Measurements from ENCODE around the gene GATAD2A. TPM values are rescaled to one million over a fixed set of nuclear protein-coding genes. Genes with fewer than 3 reads are reported as not detected.
A peak's percentile ranks its signal among the peaks of the same experiment; 100 is the strongest.

GATAD2A gene
- total RNA-seq, 4 donors from 2014 or later = 67.8 to 99.9 (median 79.8) TPM

DNA sequence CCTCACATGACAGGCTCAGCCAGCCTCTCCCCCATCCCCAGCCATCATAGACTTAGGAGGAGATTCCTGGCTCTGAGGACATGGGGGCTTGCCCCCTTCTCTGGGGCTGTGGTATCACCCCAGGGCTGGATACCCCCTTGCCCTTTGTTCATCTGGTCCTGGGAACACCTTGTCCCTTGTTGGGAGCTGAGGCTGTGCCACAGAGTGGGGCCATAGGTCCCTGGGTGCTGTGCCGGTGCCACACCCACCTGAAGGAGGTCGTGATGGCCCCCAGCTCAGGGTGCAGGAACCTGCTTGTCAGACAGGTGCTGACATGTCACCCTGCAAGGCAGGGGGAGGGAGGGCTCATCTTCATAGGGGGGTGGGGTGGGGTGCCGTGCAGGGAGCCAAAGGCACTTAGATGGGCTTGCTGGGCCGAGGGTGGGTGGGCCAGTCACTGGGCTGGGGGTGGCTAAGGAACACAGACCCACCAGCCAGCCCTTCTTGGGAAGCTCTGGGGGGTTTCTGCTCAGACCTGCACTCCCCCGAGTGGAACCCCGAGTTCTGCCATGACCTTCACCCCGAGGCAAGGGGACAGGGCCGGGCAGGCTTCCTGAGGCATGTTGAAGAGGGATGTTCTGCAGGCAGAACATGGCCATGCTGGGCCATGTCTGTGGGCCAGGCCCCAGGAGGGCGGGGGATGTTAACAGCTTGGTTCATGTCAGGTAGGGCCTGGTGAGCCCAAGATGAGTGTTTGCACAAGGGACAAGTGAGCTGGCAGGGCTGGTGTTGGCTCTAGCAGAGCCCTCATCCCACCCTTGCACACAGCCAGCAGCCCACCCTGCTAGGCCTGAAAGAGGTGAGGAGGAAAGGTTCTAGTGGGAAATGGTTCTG, 81.8 kb downstream of the GATAD2A start:
- no peaks in the 10 kb centered on the region for H3K27me3 ChIP-seq
- TF ChIP-seq, protein P1, sequence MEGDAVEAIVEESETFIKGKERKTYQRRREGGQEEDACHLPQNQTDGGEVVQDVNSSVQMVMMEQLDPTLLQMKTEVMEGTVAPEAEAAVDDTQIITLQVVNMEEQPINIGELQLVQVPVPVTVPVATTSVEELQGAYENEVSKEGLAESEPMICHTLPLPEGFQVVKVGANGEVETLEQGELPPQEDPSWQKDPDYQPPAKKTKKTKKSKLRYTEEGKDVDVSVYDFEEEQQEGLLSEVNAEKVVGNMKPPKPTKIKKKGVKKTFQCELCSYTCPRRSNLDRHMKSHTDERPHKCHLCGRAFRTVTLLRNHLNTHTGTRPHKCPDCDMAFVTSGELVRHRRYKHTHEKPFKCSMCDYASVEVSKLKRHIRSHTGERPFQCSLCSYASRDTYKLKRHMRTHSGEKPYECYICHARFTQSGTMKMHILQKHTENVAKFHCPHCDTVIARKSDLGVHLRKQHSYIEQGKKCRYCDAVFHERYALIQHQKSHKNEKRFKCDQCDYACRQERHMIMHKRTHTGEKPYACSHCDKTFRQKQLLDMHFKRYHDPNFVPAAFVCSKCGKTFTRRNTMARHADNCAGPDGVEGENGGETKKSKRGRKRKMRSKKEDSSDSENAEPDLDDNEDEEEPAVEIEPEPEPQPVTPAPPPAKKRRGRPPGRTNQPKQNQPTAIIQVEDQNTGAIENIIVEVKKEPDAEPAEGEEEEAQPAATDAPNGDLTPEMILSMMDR (IDR thresholded peaks at IDR 0.05) = no peak
- TF ChIP-seq POLR2A (IDR thresholded peaks at IDR 0.05) = no peak
- no peaks in the 10 kb centered on the region for H3K9me3 ChIP-seq
- no peak for DNase-seq
- H3K36me3 ChIP-seq = peaks cover 0 to 24% (median 0%) of the 10 kb centered on the region in 3 donors
- peaks cover 16 to 51% (median 24%) of the 10 kb centered on the region in 4 donors for H3K4me1 ChIP-seq
- H3K27ac ChIP-seq = peak overlapping the region in 2 of 4 donors; percentile 17 to 88
- no peak overlapping the region for H3K4me3 ChIP-seq

DNA sequence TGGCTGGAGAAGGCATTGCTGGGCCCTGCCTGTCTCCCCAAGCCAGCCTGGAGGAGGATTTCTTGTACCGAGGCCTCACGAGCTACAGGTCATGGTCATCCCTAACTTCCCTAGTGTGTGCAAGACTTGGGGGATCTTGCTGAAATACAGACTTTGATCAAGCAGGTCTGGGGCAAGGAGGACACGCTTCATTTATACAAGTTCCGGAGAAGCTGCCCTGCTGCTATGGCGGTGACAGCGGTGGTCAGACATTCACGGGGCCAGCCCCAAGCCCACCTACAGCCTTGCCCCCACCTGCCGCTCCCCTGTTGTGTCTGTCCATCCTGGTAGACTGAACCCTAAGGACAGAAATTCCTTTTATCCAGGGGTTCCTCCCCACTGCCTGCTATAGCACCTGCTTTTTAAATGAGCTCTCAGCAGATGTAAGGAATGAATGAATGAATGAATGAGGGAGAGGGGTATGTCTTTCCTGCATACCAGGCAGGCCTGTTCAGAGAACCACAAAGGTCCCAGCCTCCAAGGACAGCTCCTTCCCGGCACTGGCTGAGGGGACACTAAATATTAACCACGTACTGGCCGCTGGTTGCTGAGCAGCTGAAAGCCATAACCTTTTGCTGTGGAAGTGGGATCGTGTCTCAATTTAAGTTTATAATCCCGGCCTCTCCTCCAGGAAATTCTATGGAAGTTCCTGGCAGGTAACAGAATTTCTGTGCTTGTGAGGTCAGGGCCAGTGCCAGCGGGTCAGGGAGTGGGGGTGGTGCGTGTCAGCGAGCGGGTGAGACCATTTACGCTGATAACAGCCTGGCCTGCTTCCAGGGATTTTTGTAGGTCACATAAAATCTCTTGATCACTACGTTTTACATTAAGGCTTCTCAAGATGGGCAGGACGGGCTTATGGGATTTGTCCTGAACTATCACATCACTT, 82.7 kb downstream of the GATAD2A start:
- DNase-seq = no peak
- TF ChIP-seq, protein P1 (IDR thresholded peaks at IDR 0.05) = no peak
- TF ChIP-seq POLR2A (IDR thresholded peaks at IDR 0.05) = no peak
- Histone ChIP-seq H3K4me3 (no peak overlapping the region), H3K4me1 (peaks cover 16 to 51% (median 24%) of the 10 kb centered on the region in 4 donors), H3K9me3 (no peaks in the 10 kb centered on the region), H3K27me3 (no peaks in the 10 kb centered on the region), H3K36me3 (peaks cover 0 to 25% (median 0%) of the 10 kb centered on the region in 3 donors), H3K27ac (peak overlapping the region; percentile 70 to 88 (median 76))

DNA sequence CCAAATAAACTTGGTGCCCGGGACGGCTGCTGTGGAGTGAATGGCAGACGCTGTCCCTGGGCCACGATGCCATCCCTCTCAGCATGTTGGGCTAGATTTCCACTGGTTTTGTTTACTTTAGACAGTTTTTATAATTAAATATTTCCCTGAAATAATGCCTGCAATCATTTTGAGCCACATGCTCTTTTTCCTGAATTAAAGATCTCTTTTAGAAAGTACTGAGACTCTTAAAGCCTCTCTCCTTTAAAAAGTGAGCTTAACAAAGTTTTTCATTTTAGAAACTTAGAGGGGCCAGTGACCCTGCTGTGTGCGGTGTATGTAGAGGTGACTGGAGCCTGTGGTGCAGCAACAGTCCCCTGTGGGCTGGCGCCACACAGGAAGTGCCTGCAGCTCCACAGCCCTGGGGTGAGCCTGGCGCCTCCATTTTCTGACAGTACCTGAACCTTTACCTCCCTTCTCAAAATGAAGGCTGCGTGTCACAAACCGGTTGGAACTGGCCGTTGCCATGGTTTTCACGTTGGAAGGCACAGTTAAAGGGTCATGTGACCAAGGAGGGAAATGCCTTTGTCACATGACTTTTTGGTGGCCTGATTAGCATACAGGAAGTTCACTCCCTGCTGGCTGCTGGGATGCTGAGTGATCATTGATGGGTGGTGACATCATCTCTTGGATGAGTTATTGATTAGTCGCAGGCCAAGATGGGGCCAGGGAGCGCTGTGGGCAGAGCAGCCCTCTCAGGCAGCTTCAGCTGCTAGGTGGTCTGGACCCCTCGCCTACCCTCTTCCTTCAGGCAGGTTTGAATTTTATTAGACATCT, 83.6 kb downstream of the GATAD2A start:
- TF ChIP-seq, protein P1 (IDR thresholded peaks at IDR 0.05) = no peak
- TF ChIP-seq POLR2A (IDR thresholded peaks at IDR 0.05) = no peak
- H3K27me3 ChIP-seq = no peaks in the 10 kb centered on the region
- H3K9me3 ChIP-seq = no peaks in the 10 kb centered on the region
- H3K36me3 ChIP-seq = peaks cover 0 to 28% (median 0%) of the 10 kb centered on the region in 3 donors
- H3K4me3 ChIP-seq = peak overlapping the region in 2 of 4 donors; percentile 3 to 6
- H3K4me1 ChIP-seq = peaks cover 16 to 51% (median 24%) of the 10 kb centered on the region in 4 donors
- H3K27ac ChIP-seq = peak overlapping the region; percentile 70 to 88 (median 76)
- DNase-seq = peak; percentile 75 to 93 (median 85)

DNA sequence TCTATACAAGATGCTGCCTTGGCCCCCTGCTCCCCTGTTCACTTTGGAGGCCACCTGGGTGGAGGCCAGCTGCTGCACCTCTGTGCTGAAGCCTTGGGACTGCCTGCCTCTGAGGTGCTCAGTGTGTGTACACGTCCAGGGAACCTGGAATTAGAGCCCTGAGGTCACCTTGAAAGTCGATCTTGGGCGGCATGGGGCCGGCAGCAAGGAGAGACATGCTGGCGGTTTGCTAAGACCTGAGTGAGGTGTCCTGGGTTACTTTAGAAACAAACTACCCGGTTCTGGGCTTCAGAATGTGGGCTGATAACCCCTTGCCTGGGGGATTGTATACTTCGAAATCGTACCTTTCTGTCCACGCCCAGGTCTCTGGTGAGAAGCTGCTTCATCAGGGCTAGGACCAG, 84.3 kb downstream of the GATAD2A start:
- no peak for DNase-seq
- Histone ChIP-seq H3K36me3 (peaks cover 0 to 35% (median 0%) of the 10 kb centered on the region in 3 donors), H3K9me3 (no peaks in the 10 kb centered on the region), H3K27ac (peak overlapping the region; percentile 70 to 88 (median 76)), H3K4me1 (peaks cover 16 to 49% (median 24%) of the 10 kb centered on the region in 4 donors), H3K4me3 (peak overlapping the region in 1 of 4 donors; percentile 6), H3K27me3 (no peaks in the 10 kb centered on the region)
- TF ChIP-seq POLR2A (IDR thresholded peaks at IDR 0.05) = no peak
- TF ChIP-seq, protein P1 (IDR thresholded peaks at IDR 0.05) = no peak

Data from Peyer's patch (tissue), 4 donors.